RWPE2 (cell line): ENCODE measurements around the gene VEGFA.

Experiments used
- ATAC-seq: fragments of 200-7000 bp; cut with Tn5 transposase; 3 replicates; pipeline ENCODE4 v1.9.1; 2021; ENCODE audit warnings: low read depth
- DNase-seq: peaks from one replicate; pipeline ENCODE4 v3.0.0-alpha.2; 2020; ENCODE audit warnings: low spot score
- H3K27ac ChIP-seq: fragments of 450-650 bp; 2 replicates; pipeline ENCODE4 v1.5.1; 2017; ENCODE audit warnings: mild to moderate bottlenecking; ENCODE audit not compliant: poor library complexity, severe bottlenecking
- H3K27me3 ChIP-seq: fragments of 250-450 bp; sonication (Bioruptor Pico); 2 replicates; pipeline ENCODE4 v1.5.1; 2021; ENCODE audit warnings: mild to moderate bottlenecking, moderate library complexity; ENCODE audit not compliant: insufficient read depth, poor library complexity, severe bottlenecking
- H3K36me3 ChIP-seq: fragments of 250-450 bp; sonication (Bioruptor Pico); 2 replicates; pipeline ENCODE4 v1.5.1; 2020; ENCODE audit warnings: low read depth, mild to moderate bottlenecking, moderate library complexity
- H3K4me1 ChIP-seq: fragments of 250-450 bp; sonication (Bioruptor Pico); 2 replicates; pipeline ENCODE4 v1.5.1; 2021; ENCODE audit warnings: mild to moderate bottlenecking, moderate library complexity; ENCODE audit not compliant: insufficient read depth, poor library complexity, severe bottlenecking
- H3K4me3 ChIP-seq: fragments of 250-450 bp; sonication (Bioruptor Pico); 2 replicates; pipeline ENCODE4 v1.5.1; 2021; ENCODE audit warnings: mild to moderate bottlenecking, moderate library complexity; ENCODE audit not compliant: severe bottlenecking
- H3K9me3 ChIP-seq: fragments of 250-450 bp; sonication (Bioruptor Pico); 2 replicates; pipeline ENCODE4 v1.5.1; 2021; ENCODE audit warnings: mild to moderate bottlenecking, moderate library complexity; ENCODE audit not compliant: severe bottlenecking
- CTCF ChIP-seq: fragments of 450-650 bp; IDR thresholded peaks from one replicate; pipeline ENCODE4 v1.5.1; 2017; ENCODE audit warnings: mild to moderate bottlenecking, moderate library complexity; ENCODE audit not compliant: poor library complexity, severe bottlenecking

The VEGFA gene

GRCh38 chr6:43788301-43788700 lies 18.3 kb downstream of the VEGFA start:
- ATAC-seq, result no peak
- TF ChIP-seq CTCF, result no peak
- no peaks in the 10 kb centered on the region for H3K27me3 ChIP-seq
- peaks cover 27% of the 10 kb centered on the region for H3K36me3 ChIP-seq
- no peaks in the 10 kb centered on the region for H3K4me1 ChIP-seq
- no peak for DNase-seq
- no peak overlapping the region for H3K4me3 ChIP-seq
- no peak overlapping the region for H3K27ac ChIP-seq
- no peaks in the 10 kb centered on the region for H3K9me3 ChIP-seq

- DNase-seq (no peak), ATAC-seq (no peak)
- TF ChIP-seq CTCF, result no peak
- Histone ChIP-seq H3K4me3 (no peak overlapping the region), H3K4me1 (no peaks in the 10 kb centered on the region), H3K9me3 (no peaks in the 10 kb centered on the region), H3K27me3 (no peaks in the 10 kb centered on the region), H3K36me3 (peaks cover 16% of the 10 kb centered on the region), H3K27ac (no peak overlapping the region)
These were observed 19.4 kb downstream of the VEGFA start for GRCh38 chr6:43789447-43789846.

- Histone ChIP-seq H3K9me3 (no peaks in the 10 kb centered on the region), H3K27ac (no peak overlapping the region), H3K27me3 (no peaks in the 10 kb centered on the region), H3K4me3 (no peak overlapping the region), H3K36me3 (peaks cover 11% of the 10 kb centered on the region), H3K4me1 (no peaks in the 10 kb centered on the region)
- ATAC-seq (no peak), DNase-seq (no peak)
- no peak for TF ChIP-seq CTCF
These were observed 20.0 kb downstream of the VEGFA start for GRCh38 chr6:43790031-43790430.

GRCh38 chr6:43791745-43792422 lies 21.9 kb downstream of the VEGFA start:
- ATAC-seq, result no peak
- Histone ChIP-seq H3K4me3 (no peak overlapping the region), H3K4me1 (no peaks in the 10 kb centered on the region), H3K36me3 (no peaks in the 10 kb centered on the region), H3K9me3 (no peaks in the 10 kb centered on the region), H3K27ac (no peak overlapping the region), H3K27me3 (no peaks in the 10 kb centered on the region)
- no peak for DNase-seq
- TF ChIP-seq CTCF, result no peak

GRCh38 chr6:43793154-43793874 lies 23.3 kb downstream of the VEGFA start:
- ATAC-seq (no peak), DNase-seq (no peak)
- H3K4me1 ChIP-seq, result no peaks in the 10 kb centered on the region
- no peak overlapping the region for H3K27ac ChIP-seq
- no peak overlapping the region for H3K4me3 ChIP-seq
- H3K36me3 ChIP-seq, result no peaks in the 10 kb centered on the region
- TF ChIP-seq CTCF, result no peak
- no peaks in the 10 kb centered on the region for H3K9me3 ChIP-seq
- H3K27me3 ChIP-seq, result no peaks in the 10 kb centered on the region
